NCI-H2081 treated with DMSO at 0.1 percent for 48 hours (cell line): ENCODE measurements around the gene SYVN1.
"Not testable (repeated sequence)": the region's sequence is repeated elsewhere in the genome, so short reads cannot be mapped to it uniquely, and the experiment has no call there.

Source experiments
- DNase-seq: peaks from one replicate; lab custom pipeline; 2025; lab: John Stamatoyannopoulos, UW

Gene SYVN1

DNA sequence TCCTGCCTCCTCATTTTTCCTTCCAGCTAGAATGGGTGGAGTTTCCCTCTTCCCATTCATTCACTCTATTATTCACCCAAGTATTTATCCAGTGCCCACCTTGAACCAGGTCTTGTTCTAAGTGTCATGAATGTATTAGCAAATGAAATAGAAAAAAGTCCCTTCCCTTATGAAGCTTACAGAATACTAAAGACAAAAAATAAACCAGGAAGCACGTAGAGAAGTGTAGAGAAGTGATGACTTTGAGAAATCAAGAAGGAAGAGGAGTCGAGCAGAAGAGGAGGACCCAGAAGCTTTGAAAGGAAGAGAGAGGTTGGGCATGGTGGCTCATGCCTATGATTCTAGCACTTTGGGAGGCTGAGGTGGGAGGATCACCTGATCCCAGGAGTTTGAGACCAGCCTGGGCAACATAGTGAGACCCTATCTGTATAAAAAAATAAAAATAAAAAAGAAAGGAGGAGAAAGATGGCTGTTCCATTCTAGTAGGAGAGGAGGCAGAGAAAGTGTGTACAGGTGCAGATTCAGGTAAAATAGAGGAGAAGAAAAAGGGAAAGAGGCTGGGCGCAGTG is 17.1 kb upstream of the SYVN1 start:
- no peak for DNase-seq

DNA sequence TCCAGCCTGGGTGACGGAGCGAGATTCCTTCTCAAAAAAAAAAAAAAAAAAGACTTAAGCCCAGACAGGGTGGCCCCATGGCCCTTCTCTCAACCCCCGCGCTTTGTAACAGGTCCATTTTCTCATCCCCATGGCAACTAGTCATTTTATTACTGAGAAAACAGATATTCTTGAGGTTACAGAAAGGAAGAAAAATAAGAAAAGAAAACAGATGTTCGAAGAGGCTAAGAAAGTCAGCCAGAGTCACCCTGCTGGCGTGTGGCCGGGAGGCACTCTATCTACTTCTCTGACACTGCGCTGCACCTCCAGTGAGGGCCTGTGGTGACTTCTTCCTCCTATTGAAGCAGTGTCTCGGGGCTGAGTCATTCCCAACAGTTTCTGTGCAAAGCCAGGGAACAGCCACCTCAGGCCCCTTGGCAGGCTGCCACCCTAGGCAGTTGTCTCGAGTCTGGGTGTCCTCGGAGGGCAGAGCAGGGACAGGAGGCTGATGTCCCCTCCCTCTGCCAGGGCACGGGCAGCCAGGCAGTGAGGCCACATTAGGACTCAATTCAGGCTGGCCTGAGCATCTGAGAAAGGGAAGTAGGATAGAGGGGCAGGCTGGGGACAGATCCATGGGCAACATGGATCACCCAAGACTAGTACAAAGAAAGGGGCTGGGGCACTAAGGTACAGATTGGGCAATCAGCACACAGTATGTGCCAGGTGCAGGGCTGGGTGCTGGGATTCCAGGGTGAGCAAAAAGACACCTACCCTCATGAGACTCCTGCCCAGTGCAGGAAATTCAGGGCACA is 16.4 kb upstream of the SYVN1 start:
- no peak for DNase-seq

- DNase-seq, result not testable (repeated sequence)
Observed at GRCh38 chr11:65150131-65150508, 15.8 kb upstream of the SYVN1 start.

DNA sequence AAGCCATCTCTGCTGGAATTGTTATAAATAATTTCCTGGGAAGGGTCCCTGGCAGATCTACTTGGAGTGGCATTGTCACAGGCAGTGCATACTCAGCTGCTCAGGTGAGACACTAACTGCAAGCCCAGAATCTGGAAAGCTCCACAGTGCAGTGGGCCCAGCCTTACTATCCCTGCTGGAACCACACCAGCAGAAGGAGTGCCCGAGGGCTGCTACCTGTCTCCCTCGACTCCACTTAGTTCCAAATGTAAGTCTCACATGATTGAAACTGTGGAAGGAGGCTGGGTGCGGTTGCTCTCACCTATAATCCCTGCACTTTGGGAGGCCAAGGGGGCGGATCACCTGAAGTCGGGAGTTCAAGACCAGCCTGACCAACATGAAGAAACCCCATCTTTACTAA is 14.3 kb upstream of the SYVN1 start:
- no peak for DNase-seq

- DNase-seq, result no peak
Observed at GRCh38 chr11:65147352-65148075, 13.2 kb upstream of the SYVN1 start.

- no peak for DNase-seq
Observed at GRCh38 chr11:65141896-65142494, 7.7 kb upstream of the SYVN1 start.

DNA sequence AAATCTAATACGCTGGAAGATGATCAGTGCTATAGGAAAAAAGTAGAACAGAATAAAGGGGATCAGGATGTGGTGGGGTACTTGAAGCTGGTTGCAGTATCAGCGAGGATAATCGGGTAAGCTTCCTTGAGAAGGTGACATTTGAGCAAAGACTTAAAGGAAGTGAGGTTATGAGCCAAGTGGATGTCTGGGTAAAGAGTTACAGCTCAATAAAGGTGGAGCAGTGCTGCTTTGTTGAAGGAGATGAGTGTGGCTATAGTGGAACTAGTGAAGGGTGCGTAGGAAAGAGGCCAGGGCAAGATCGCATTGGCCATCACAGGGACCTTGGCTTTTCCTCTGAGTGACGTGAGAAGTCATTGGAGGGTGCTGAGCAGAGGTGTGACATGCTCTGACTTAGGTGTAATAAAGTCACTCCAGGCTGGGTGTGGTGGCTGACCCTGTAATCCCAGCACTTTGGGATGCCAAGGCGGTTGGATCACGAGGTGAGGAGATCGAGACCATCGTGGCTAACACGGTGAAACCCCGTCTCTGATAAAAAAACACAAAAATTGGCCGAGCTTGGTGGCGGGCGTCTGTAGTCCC is 2.3 kb upstream of the SYVN1 start:
- DNase-seq, result no peak

- DNase-seq, result no peak
Observed at GRCh38 chr11:65135633-65136145, 1.4 kb upstream of the SYVN1 start.

DNA sequence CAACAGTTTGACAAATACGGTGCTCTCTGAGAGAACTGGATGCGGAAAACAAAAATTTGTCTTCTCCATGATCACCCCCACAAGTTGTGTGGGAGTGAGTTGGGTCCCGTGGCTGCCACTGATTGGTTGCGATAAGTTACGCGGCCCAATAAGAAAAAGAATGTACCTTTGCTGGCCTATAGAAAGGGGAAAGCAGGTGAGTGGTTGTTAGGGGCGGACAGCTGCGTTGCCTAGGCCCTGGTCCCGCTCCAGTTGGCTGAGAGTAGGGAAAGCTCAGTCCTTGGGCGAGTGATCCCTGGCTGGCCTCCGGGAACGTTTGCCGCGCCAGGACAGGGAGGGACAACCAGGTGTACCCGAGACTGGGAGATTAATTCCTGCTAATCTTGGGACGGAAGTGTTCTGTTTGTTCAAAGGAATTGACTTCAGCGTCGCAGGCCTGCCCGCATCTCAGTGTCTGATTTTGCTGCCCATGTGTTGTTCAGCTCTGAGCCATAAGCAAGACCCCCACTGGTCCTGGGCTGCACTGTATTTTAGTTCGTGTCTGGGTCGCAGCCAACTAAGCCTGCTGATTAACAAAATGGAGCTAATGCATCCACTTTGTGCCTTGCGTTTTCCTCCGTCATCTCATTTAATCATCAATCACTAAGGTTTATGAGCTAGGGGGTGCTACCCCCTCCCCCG is 773 bp upstream of the SYVN1 start:
- DNase-seq, result peak; percentile 96

DNA sequence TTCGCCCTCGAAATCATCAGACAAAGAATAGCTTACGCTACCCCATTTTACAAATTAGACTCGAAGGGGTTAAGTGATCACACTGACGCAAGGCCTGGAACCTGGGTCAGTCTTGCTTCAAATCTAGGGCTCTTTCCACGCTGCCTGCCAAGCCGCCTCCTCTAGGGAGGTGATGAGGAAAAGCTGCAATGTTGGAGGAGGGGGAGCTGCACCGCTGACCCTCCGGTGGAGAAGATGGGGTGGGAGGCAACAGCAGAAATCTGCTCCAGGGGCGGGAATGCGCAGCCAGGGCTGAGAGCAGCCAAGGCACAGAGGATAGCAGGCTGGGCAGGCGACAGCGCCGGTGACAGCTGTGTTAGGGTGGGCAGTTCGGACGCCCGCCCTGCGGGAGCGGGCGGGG is 595 bp downstream of the SYVN1 start:
- no peak for DNase-seq

GRCh38 chr11:65132988-65133700 is 1.2 kb downstream of the SYVN1 start:
- DNase-seq, result no peak

DNA sequence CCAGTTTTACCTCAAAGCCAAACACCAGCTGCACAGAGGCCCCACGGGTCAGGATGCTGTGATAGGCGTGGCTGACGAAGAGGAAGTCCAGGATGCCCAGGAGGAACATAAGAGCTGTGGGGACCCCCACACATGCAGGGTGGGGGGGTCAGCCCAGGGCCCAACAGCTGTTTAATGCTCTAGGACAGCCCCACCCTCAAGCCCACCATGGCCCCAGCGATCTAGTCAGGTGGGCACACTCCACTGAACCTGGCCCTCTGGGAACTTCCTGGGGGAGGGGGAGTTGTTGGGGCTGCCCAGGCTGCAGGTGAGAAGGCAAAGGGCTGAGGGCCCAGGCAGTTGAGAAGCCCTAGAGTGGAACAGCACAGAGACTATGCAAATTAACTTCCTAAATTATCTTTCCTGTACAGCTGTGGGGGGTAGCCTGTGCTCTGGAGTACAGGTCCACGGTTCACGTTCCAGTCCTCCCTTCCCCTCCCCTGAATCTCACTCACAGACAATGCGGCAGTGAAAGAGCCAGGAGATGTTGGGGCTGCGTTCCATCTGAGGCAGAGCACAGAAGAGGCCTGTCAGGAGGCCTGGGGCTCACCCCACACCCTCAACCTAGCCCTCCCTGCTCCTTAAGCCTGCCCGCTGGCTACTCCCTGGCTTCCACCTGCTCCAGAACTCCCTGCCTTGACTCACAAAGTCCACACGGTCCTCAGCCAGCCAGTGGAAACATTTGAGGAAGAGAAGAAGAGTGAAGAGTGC is 1.9 kb downstream of the SYVN1 start:
- DNase-seq, result no peak

- DNase-seq, result no peak
Observed at GRCh38 chr11:65131895-65132237, 2.5 kb downstream of the SYVN1 start.

GRCh38 chr11:65131417-65131776 is 2.9 kb downstream of the SYVN1 start:
- DNase-seq, result no peak

DNA sequence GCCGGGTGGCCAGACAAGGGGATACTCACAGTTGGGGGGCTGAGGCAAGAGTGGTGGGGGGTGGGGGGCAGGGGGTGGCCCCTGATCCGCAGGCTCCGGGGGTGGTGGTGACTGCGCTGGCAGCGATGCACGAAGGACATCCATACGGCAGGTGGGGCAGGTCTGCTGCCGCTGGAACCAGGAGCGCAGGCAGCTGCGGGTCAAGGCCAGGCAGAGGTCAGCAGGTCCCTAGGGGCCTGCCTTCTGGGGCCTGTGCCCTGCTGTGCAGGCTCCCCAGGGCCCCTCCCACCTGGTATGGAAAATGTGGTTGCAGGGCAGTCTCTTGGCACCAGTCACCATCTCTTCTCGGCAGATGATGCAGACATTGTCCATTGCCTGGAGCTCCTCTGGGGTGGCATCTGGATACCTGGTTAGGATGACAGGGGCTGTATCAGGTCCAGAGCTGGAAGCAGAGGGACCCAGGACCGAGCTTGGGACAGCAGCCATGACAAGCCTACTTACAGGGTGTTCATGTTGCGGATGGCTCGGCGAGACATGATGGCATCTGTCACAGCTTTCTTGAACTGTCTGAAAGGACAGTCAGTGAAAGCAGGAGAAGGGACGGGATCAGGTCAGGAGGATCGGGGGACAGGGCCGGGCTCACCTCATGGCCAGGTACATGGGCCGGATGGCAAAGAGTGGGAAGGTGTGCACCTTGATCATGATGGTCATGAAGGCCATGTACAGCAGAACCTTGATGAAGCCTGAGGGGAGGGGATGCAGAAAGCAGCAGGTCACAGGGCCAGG is 3.5 kb downstream of the SYVN1 start:
- no peak for DNase-seq

DNA sequence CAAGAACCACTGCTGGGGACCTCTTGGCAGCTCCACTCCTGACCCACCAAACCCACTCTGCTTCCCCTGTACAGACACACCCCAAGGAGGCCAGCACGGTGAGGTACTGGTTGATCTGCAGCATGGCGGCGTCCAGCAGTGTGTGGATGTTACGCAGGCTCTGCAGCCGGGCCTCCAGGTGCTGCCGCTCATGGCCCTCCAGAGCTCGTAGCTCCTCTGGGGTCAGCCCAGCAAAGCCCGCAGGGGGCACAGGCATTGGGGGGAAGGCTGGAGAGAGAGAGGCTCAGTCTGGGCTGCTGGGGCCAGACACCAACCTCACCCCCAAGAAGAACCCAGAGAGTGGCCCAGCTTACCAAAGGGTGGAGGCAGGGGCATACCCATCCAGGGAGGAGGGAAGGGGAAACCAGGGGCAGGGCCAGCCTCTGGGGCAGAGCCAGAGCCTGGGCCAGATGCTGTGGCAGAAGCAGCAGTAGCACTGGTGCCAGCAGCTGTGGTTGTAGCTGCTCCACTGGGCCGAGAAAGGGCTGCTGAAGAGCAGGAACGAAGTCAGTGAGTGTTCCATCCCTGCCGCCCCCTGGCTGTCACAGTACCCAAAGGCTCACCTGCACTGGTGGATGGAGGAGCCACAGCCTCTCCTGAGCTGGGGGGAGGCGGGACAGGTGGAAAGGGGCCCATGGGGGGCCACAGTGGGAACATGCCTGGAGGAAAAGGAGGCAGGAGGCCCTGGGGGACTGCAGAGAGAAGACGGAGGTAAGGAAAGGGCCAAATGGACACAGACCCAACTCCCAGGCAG is 4.5 kb downstream of the SYVN1 start:
- DNase-seq, result no peak

- DNase-seq, result no peak
Observed at GRCh38 chr11:65128182-65129145, 5.9 kb downstream of the SYVN1 start.
